K562 (cell line): ENCODE measurements around the gene BPTF. TPM values are rescaled to one million over a fixed set of nuclear protein-coding genes. Genes with fewer than 3 reads are reported as not detected.
A peak's percentile ranks its signal among the peaks of the same experiment; 100 is the strongest.

Experiments used
- ATF7 ChIP-seq: fragments of 450-650 bp; IDR thresholded peaks from 2 replicates; pipeline ENCODE4 v1.7.1; 2014; ENCODE audit warnings: mild to moderate bottlenecking, moderate library complexity
- BRD4 ChIP-seq: fragments of 200-600 bp; sonication (generic); IDR thresholded peaks from 2 replicates; pipeline ENCODE4 v1.6.1; 2017; ENCODE audit warnings: inconsistent platforms
- CHCHD3 ChIP-seq: fragments of 250-450 bp; sonication (Bioruptor Pico); IDR thresholded peaks from 2 replicates; pipeline ENCODE4 v2.1.2; 2022; ENCODE audit warnings: mild to moderate bottlenecking
- DACH1 ChIP-seq: fragments of 450-650 bp; IDR thresholded peaks from 2 replicates; pipeline ENCODE4 v1.6.1; 2018; ENCODE audit not compliant: partially characterized antibody
- GTF2E2 ChIP-seq: fragments of 200-800 bp; sonication (Bioruptor generic); IDR thresholded peaks from 2 replicates; pipeline ENCODE4 v1.6.1; 2016; ENCODE audit warnings: missing genetic modification characterization, missing compliant biosample characterization
- HNRNPUL1 ChIP-seq: fragments of 200-400 bp; formaldehyde crosslinking; IDR thresholded peaks from 2 replicates; pipeline ENCODE4 v1.6.1; 2017; ENCODE audit warnings: low read length
- KAT7 ChIP-seq: sonication (generic); formaldehyde crosslinking; IDR thresholded peaks from 2 replicates; pipeline ENCODE4 v1.8.0; 2022; ENCODE audit warnings: missing genetic modification reagents, mild to moderate bottlenecking, borderline replicate concordance
- MIER1 ChIP-seq: fragments of 450-650 bp; IDR thresholded peaks from 2 replicates; pipeline ENCODE4 v1.6.1; 2016; ENCODE audit warnings: antibody characterized with exemption, mild to moderate bottlenecking, low read depth
- SIN3B ChIP-seq: fragments of 450-650 bp; IDR thresholded peaks from 2 replicates; pipeline ENCODE4 v1.6.1; 2017; ENCODE audit warnings: low read depth, mild to moderate bottlenecking, moderate library complexity
- SMARCC2 ChIP-seq: fragments of 450-650 bp; IDR thresholded peaks from 2 replicates; pipeline ENCODE4 v1.6.1; 2017; ENCODE audit warnings: antibody characterized with exemption, moderate library complexity, mild to moderate bottlenecking, low read depth
- SP1 ChIP-seq: sonication (generic); formaldehyde crosslinking; IDR thresholded peaks from 2 replicates; pipeline ENCODE4 v1.8.1; 2022; ENCODE audit warnings: mild to moderate bottlenecking, missing genetic modification reagents
- SREBF1 ChIP-seq: fragments of 150-350 bp; IDR thresholded peaks from 2 replicates; pipeline ENCODE4 v1.6.1; 2014; ENCODE audit warnings: antibody characterized with exemption, low read depth, low read length, borderline replicate concordance
- ZBTB7A ChIP-seq: IDR thresholded peaks from 2 replicates; pipeline ENCODE4 v1.6.1; 2011; ENCODE audit warnings: low read depth, mild to moderate bottlenecking, low read length, moderate library complexity, borderline replicate concordance; ENCODE audit not compliant: control insufficient read depth
- ZNF586 ChIP-seq: fragments of 450-650 bp; formaldehyde crosslinking; conservative IDR thresholded peaks from 2 replicates; pipeline ENCODE4 v1.4.0; 2020; ENCODE audit warnings: mild to moderate bottlenecking, moderate library complexity
- polyA plus RNA-seq, 8 experiments: library from polyadenylated mRNA; depleted of rRNA in 4 of 8; stranded (reverse) in 5 of 8; unstranded in 3 of 8; fragments of >200 nt; fragmentation: Nextera tagmentation in 2 of 8; fragmentation: Illumina TruSeq in 1 of 8; extraction: Ambion mirVana in 2 of 8; extraction: Trizol in 1 of 8; gene quantifications; 2 replicates each; pipeline versions ENCODE4 v1.2.1 to v1.2.3, GENCODE V29; 2011 to 2014; ENCODE audit warnings: inconsistent platforms in 1 of 8, missing spikeins in 1 of 8
- total RNA-seq, 7 experiments: library from RNA; depleted of rRNA in 6 of 7; stranded (reverse); fragments of >200 nt in 6 of 7; fragmentation: Illumina TruSeq in 2 of 7; extraction: Trizol in 2 of 7; gene quantifications; 2 replicates each; pipeline versions ENCODE4 v1.2.1 to v1.2.3, GENCODE V29; 2011 to 2021; ENCODE audit warnings: low replicate concordance in 1 of 7
- TF ChIP-seq, protein P1 (sequence below): sonication (generic); formaldehyde crosslinking; IDR thresholded peaks from 2 replicates; pipeline ENCODE4 v1.8.1; 2023; ENCODE audit warnings: mild to moderate bottlenecking, missing genetic modification reagents
- TF ChIP-seq, protein P2 (sequence below): IDR thresholded peaks from 2 replicates; pipeline ENCODE4 v1.6.1; 2011; ENCODE audit warnings: borderline replicate concordance, low read depth, mild to moderate bottlenecking, moderate library complexity, low read length; ENCODE audit not compliant: insufficient read depth, poor library complexity, severe bottlenecking
- TF ChIP-seq, protein P3 (sequence below): sonication (generic); formaldehyde crosslinking; IDR thresholded peaks from 2 replicates; pipeline ENCODE4 v1.8.0; 2022; ENCODE audit warnings: missing genetic modification reagents, mild to moderate bottlenecking, borderline replicate concordance
- TF ChIP-seq, protein P4 (sequence below): fragments of 450-650 bp; IDR thresholded peaks from 2 replicates; pipeline ENCODE4 v1.6.1; 2018; ENCODE audit warnings: mild to moderate bottlenecking, low read depth; ENCODE audit not compliant: partially characterized antibody
- TF ChIP-seq, protein P5 (sequence below): fragments of 250-450 bp; sonication (Bioruptor Pico); IDR thresholded peaks from 2 replicates; pipeline ENCODE4 v1.5.0; 2020; ENCODE audit warnings: mild to moderate bottlenecking, borderline replicate concordance

The BPTF gene
- total and polyA plus RNA-seq, 9 of the 15 experiments (the other 6 are each of a cell fraction or from before 2014, with no cell fraction given) = 12.5 to 52.1 (median 26.9) TPM

DNA sequence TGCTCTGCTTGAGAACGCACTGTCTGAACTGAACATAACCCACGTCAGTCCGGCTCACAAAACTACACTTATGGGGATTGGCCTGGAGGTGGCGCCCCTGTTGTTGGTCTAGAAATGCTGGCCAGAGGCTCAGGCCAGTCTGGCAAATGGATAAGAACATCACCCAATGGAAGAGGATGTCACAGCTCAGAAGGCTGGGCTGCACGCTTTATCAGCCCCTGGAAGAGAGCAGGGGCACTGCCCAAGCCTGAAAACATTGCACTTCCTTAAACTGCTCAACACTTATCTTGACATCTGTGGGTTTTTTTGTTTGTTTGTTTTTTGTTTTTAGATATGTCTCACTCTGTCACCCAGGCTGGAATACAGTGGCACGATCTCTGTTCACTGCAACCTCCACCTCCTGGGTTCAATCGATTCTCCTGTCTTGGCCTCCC, 24.8 kb upstream of the BPTF start (continued):
- TF ChIP-seq, protein P1, sequence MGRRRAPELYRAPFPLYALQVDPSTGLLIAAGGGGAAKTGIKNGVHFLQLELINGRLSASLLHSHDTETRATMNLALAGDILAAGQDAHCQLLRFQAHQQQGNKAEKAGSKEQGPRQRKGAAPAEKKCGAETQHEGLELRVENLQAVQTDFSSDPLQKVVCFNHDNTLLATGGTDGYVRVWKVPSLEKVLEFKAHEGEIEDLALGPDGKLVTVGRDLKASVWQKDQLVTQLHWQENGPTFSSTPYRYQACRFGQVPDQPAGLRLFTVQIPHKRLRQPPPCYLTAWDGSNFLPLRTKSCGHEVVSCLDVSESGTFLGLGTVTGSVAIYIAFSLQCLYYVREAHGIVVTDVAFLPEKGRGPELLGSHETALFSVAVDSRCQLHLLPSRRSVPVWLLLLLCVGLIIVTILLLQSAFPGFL (CRISPR knock-in tag) = no peak
- TF ChIP-seq GTF2E2 (tag) (no peak), KAT7 (no peak), ZNF586 (CRISPR knock-in tag) (no peak), HNRNPUL1 (no peak), CHCHD3 (no peak), DACH1 (no peak), ATF7 (peak; percentile 46; the same call in 1 of the 2 replicates), SREBF1 (no peak), SP1 (CRISPR knock-in tag) (no peak), SMARCC2 (no peak), MIER1 (no peak), SIN3B (no peak), ZBTB7A (no peak), BRD4 (no peak)
- TF ChIP-seq, protein P2, sequence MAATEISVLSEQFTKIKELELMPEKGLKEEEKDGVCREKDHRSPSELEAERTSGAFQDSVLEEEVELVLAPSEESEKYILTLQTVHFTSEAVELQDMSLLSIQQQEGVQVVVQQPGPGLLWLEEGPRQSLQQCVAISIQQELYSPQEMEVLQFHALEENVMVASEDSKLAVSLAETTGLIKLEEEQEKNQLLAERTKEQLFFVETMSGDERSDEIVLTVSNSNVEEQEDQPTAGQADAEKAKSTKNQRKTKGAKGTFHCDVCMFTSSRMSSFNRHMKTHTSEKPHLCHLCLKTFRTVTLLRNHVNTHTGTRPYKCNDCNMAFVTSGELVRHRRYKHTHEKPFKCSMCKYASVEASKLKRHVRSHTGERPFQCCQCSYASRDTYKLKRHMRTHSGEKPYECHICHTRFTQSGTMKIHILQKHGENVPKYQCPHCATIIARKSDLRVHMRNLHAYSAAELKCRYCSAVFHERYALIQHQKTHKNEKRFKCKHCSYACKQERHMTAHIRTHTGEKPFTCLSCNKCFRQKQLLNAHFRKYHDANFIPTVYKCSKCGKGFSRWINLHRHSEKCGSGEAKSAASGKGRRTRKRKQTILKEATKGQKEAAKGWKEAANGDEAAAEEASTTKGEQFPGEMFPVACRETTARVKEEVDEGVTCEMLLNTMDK = no peak
- TF ChIP-seq, protein P3, sequence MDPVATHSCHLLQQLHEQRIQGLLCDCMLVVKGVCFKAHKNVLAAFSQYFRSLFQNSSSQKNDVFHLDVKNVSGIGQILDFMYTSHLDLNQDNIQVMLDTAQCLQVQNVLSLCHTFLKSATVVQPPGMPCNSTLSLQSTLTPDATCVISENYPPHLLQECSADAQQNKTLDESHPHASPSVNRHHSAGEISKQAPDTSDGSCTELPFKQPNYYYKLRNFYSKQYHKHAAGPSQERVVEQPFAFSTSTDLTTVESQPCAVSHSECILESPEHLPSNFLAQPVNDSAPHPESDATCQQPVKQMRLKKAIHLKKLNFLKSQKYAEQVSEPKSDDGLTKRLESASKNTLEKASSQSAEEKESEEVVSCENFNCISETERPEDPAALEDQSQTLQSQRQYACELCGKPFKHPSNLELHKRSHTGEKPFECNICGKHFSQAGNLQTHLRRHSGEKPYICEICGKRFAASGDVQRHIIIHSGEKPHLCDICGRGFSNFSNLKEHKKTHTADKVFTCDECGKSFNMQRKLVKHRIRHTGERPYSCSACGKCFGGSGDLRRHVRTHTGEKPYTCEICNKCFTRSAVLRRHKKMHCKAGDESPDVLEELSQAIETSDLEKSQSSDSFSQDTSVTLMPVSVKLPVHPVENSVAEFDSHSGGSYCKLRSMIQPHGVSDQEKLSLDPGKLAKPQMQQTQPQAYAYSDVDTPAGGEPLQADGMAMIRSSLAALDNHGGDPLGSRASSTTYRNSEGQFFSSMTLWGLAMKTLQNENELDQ = no peak
- TF ChIP-seq, protein P4, sequence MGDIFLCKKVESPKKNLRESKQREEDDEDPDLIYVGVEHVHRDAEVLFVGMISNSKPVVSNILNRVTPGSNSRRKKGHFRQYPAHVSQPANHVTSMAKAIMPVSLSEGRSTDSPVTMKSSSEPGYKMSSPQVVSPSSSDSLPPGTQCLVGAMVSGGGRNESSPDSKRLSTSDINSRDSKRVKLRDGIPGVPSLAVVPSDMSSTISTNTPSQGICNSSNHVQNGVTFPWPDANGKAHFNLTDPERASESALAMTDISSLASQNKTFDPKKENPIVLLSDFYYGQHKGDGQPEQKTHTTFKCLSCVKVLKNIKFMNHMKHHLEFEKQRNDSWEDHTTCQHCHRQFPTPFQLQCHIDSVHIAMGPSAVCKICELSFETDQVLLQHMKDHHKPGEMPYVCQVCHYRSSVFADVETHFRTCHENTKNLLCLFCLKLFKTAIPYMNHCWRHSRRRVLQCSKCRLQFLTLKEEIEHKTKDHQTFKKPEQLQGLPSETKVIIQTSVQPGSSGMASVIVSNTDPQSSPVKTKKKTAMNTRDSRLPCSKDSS = no peak
- TF ChIP-seq, protein P5, sequence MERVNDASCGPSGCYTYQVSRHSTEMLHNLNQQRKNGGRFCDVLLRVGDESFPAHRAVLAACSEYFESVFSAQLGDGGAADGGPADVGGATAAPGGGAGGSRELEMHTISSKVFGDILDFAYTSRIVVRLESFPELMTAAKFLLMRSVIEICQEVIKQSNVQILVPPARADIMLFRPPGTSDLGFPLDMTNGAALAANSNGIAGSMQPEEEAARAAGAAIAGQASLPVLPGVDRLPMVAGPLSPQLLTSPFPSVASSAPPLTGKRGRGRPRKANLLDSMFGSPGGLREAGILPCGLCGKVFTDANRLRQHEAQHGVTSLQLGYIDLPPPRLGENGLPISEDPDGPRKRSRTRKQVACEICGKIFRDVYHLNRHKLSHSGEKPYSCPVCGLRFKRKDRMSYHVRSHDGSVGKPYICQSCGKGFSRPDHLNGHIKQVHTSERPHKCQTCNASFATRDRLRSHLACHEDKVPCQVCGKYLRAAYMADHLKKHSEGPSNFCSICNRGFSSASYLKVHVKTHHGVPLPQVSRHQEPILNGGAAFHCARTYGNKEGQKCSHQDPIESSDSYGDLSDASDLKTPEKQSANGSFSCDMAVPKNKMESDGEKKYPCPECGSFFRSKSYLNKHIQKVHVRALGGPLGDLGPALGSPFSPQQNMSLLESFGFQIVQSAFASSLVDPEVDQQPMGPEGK = no peak
